ENCODE data around the gene EMP1. TPM values are rescaled to one million over a fixed set of nuclear protein-coding genes. Genes with fewer than 3 reads are reported as not detected.

EMP1 gene
- total and polyA plus RNA-seq, 4 donors, result 67.5 to 348 (median 167) TPM

- H3K27ac ChIP-seq (ENCODE audit: low read depth in 1 of 2, low read length in 1 of 2), result peak overlapping the region; percentile 87 to 91
- peak overlapping the region; percentile 34 for H3K4me3 ChIP-seq
- WGBS, 2 donors, result 23 to 60% methylated on average over 4 of the region's 4 CpGs
- peaks cover 0 to 2% (median 0%) of the 10 kb centered on the region in 4 donors for H3K9me3 ChIP-seq (ENCODE audit: control insufficient read depth in 4 of 4, insufficient read depth in 3 of 4, low read length in 3 of 4)
- peak overlapping the region; percentile 26 to 77 for H3K9ac ChIP-seq (ENCODE audit: insufficient read depth in 1 of 2, low read length in 2 of 2)
- TF ChIP-seq CTCF (IDR thresholded peaks at IDR 0.05; ENCODE audit: control extremely low read depth, extremely low read depth), result no peak
- H3K27me3 ChIP-seq (ENCODE audit: control insufficient read depth in 3 of 3, insufficient read depth in 3 of 3, low read length in 2 of 3), result no peaks in the 10 kb centered on the region
- ATAC-seq (ENCODE audit: insufficient read depth, low FRiP score), result no peak
- no peaks in the 10 kb centered on the region for H3K36me3 ChIP-seq (ENCODE audit: control insufficient read depth in 4 of 4, insufficient read depth in 4 of 4, low read length in 4 of 4)
- peaks cover 12 to 86% (median 25%) of the 10 kb centered on the region in 5 donors for H3K4me1 ChIP-seq (ENCODE audit: control insufficient read depth in 5 of 5, insufficient read depth in 5 of 5, low read length in 5 of 5)
- DNase-seq, result peak in 1 of 3 donors; percentile 66
These were observed 1.7 kb downstream of the EMP1 start for GRCh38 chr12:13198241-13198640.

GRCh38 chr12:13198876-13199275 is 2.4 kb downstream of the EMP1 start:
- Histone ChIP-seq H3K36me3 (ENCODE audit: control insufficient read depth in 4 of 4, insufficient read depth in 4 of 4, low read length in 4 of 4) (no peaks in the 10 kb centered on the region), H3K27me3 (ENCODE audit: control insufficient read depth in 3 of 3, insufficient read depth in 3 of 3, low read length in 2 of 3) (no peaks in the 10 kb centered on the region), H3K4me3 (peak overlapping the region; percentile 47), H3K27ac (ENCODE audit: low read depth in 1 of 2, low read length in 1 of 2) (peak overlapping the region; percentile 89 to 91), H3K9ac (ENCODE audit: insufficient read depth in 1 of 2, low read length in 2 of 2) (peak overlapping the region; percentile 26 to 77), H3K4me1 (ENCODE audit: control insufficient read depth in 5 of 5, insufficient read depth in 5 of 5, low read length in 5 of 5) (peaks cover 14 to 84% (median 27%) of the 10 kb centered on the region in 5 donors), H3K9me3 (ENCODE audit: control insufficient read depth in 4 of 4, insufficient read depth in 3 of 4, low read length in 3 of 4) (peaks cover 0 to 2% (median 0%) of the 10 kb centered on the region in 4 donors)
- DNase-seq (peak in 2 of 3 donors; percentile 61 to 75), ATAC-seq (ENCODE audit: insufficient read depth, low FRiP score) (no peak)
- no peak for TF ChIP-seq CTCF (IDR thresholded peaks at IDR 0.05; ENCODE audit: control extremely low read depth, extremely low read depth)
- WGBS, 2 donors, result 46 to 61% methylated on average over 7 of the region's 7 CpGs

- no peak for DNase-seq
- Histone ChIP-seq H3K4me3 (peak overlapping the region; percentile 47), H3K9ac (ENCODE audit: insufficient read depth in 1 of 2, low read length in 2 of 2) (no peak overlapping the region), H3K27me3 (ENCODE audit: control insufficient read depth in 3 of 3, insufficient read depth in 3 of 3, low read length in 2 of 3) (no peaks in the 10 kb centered on the region), H3K27ac (ENCODE audit: low read depth in 1 of 2, low read length in 1 of 2) (peak overlapping the region; percentile 89 to 91), H3K9me3 (ENCODE audit: control insufficient read depth in 4 of 4, insufficient read depth in 3 of 4, low read length in 3 of 4) (peaks cover 0 to 2% (median 0%) of the 10 kb centered on the region in 4 donors), H3K36me3 (ENCODE audit: control insufficient read depth in 4 of 4, insufficient read depth in 4 of 4, low read length in 4 of 4) (no peaks in the 10 kb centered on the region), H3K4me1 (ENCODE audit: control insufficient read depth in 5 of 5, insufficient read depth in 5 of 5, low read length in 5 of 5) (peaks cover 8 to 82% (median 30%) of the 10 kb centered on the region in 5 donors)
- no peak for ATAC-seq (ENCODE audit: insufficient read depth, low FRiP score)
- TF ChIP-seq CTCF (IDR thresholded peaks at IDR 0.05; ENCODE audit: control extremely low read depth, extremely low read depth), result no peak
- 48 to 58% methylated on average over 2 of the region's 2 CpGs for WGBS, 2 donors
These were observed 3.1 kb downstream of the EMP1 start for GRCh38 chr12:13199592-13199991.

- no peak overlapping the region for H3K4me3 ChIP-seq
- peak overlapping the region in 1 of 2 donors; percentile 24 for H3K27ac ChIP-seq (ENCODE audit: low read depth in 1 of 2, low read length in 1 of 2)
- WGBS, 2 donors, result 52 to 65% methylated on average over 8 of the region's 8 CpGs
- no peak for ATAC-seq (ENCODE audit: insufficient read depth, low FRiP score)
- no peaks in the 10 kb centered on the region for H3K27me3 ChIP-seq (ENCODE audit: control insufficient read depth in 3 of 3, insufficient read depth in 3 of 3, low read length in 2 of 3)
- peaks cover 0 to 2% (median 0%) of the 10 kb centered on the region in 4 donors for H3K9me3 ChIP-seq (ENCODE audit: control insufficient read depth in 4 of 4, insufficient read depth in 3 of 4, low read length in 3 of 4)
- no peak overlapping the region for H3K9ac ChIP-seq (ENCODE audit: insufficient read depth in 1 of 2, low read length in 2 of 2)
- H3K36me3 ChIP-seq (ENCODE audit: control insufficient read depth in 4 of 4, insufficient read depth in 4 of 4, low read length in 4 of 4), result no peaks in the 10 kb centered on the region
- DNase-seq, result no peak
- peaks cover 8 to 72% (median 28%) of the 10 kb centered on the region in 5 donors for H3K4me1 ChIP-seq (ENCODE audit: control insufficient read depth in 5 of 5, insufficient read depth in 5 of 5, low read length in 5 of 5)
- no peak for TF ChIP-seq CTCF (IDR thresholded peaks at IDR 0.05; ENCODE audit: control extremely low read depth, extremely low read depth)
These were observed 4.3 kb downstream of the EMP1 start for GRCh38 chr12:13200841-13201240.
